Erythroblast (primary cell): ENCODE data around the gene PHF21B.
A peak's percentile ranks its signal among the peaks of the same experiment; 100 is the strongest.
"Not testable (repeated sequence)": the region's sequence is repeated elsewhere in the genome, so short reads cannot be mapped to it uniquely, and the experiment has no call there.

ENCODE experiments used
- DNase-seq, 2 experiments: peaks; one replicate each; lab custom pipeline; 2025; lab: John Stamatoyannopoulos, UW
- GATA1 ChIP-seq: IDR thresholded peaks from 2 replicates; pipeline ENCODE4 v1.6.1; 2011; ENCODE audit warnings: low read depth, mild to moderate bottlenecking, control low read depth, low read length, moderate library complexity
- POLR2A ChIP-seq: IDR thresholded peaks from 2 replicates; pipeline ENCODE4 v1.6.1; 2011; ENCODE audit warnings: mild to moderate bottlenecking, low read length

The PHF21B gene

DNA sequence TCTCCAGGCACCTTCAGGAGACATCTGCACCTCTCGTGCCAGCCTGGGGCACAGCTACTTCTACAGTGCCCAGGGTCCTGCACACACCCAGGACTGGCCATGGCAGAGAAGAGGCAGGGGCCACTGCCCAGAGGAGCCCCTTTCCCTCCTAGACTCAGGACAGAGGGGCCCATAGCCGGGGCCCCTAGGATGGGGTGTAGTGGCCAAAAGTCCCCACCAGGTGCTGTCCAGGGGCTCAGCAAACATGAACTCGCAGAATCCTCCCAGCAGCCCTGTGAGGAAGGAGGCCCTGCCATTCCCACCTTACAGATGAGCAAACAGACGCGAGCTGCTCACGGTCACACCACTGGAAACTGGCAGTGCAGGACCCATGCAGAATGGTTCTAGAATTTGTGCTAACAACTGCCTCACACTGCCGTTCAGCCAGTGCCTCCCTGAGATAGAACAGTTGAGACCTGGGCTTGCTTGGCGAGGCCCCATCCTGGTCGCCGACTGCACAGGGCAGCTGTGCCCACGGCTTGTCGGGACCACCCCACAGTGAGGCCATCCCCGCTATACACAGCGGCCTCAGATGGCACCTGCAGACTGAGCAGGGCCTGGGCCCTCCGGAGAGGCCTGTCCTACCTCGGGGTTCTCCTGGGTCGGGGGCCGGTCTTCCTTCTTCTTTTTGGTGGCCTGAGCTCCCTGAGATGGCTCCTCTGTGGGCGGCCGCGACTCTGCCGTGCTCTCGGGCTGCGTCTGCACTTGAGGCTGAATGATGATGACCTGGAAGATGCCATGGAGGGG, 96.4 kb downstream of the PHF21B start:
- DNase-seq, result no peak
- TF ChIP-seq GATA1 (no peak), POLR2A (no peak)

DNA sequence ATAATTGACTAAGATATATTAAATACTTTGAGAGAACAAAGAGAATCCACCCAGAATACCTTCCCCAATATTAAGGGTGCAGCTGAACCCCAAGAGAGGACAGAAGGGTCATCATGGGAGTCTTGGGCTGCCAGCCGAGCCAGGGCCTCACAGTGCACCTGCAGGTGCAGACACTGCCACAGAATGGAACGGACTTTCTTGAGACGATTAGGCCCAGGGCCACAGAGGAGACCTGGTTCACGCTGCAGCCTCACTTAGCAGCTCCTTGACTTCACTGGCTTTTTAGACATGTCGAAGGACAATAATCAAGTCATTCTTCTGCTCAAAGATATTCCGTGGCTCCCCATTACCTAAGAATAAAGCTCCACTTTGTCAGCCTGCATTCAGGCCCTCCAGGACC, 100.6 kb downstream of the PHF21B start:
- no peak for DNase-seq
- no peak for TF ChIP-seq POLR2A
- TF ChIP-seq GATA1, result no peak

DNA sequence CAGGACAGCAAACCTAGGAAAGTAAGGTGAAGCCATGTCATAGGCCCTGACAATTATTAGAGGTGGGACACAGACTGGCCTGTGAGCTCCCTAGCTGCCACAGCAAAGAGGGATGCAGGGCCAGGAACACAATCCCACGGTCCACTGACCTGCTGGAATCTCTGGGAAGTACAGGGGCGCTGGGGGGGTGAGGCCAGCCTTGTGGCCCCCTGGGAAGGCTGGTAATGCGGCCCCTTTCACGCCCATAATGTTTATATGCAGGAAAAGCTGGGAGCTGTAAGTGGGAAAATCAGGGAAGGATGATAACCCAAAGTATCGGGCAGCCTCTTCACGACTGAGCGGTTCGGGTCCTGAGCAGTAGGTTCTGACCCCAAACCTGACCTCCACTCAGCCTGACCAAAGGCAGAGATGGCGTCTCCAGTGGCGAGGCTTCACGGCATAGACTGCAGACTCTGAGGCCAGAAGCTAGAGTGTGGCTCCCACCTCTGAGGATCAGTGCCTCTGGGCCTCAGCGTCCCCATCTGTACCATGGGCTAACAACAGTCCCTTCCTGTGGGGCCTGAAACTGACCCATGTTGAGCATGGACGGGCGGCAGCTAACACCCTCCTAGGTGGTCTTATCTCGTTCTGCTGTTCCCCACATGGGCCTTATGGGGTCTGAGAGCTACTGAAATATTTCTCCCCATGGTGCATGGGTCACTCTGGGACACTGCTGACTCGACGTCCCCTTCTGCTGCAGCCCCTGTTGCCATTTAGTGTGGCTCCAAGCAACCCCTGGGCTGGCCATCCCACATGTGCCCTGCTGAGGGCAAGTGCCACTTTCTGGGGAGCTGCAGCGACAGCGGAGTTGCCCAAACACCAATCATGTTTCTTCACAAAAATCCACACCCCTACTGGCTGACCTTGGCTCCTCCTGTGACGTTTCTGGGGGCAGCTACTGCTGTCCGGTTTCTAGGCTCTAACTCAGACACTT, 101.8 kb downstream of the PHF21B start:
- no peak for DNase-seq
- TF ChIP-seq GATA1, result no peak
- TF ChIP-seq POLR2A, result no peak

DNA sequence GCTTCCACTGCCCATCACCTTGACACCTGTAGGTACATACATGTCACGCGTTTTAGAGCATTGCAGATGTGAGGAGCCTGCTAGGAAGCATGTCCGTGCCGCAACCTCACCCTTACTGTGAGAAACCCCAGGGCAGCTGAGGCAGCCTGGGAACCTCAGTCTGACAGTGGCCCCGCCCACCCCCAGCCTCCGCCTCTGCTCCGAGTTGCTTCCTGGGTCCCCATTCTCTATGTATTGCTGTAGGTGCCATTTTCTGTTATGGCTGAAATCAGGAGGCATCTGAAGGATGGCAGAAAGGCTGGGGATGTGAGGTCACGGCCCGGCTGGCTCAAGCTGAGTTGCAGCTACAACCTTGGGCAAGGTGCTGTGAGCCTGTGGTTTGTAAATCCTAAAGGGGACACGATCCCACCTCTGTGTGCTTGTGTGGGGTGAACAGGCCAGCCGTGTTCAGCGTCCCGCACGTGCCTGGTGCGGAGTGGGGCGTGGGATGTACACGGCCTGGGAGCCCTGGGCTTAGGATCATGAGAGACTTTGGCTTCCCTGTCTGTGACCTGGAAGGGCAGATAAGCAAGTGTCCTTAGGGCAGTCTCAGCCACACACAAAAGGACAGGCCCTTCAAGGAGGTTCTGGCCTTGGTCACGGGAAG, 102.7 kb downstream of the PHF21B start:
- TF ChIP-seq GATA1 (no peak), POLR2A (no peak)
- DNase-seq, result no peak

DNA sequence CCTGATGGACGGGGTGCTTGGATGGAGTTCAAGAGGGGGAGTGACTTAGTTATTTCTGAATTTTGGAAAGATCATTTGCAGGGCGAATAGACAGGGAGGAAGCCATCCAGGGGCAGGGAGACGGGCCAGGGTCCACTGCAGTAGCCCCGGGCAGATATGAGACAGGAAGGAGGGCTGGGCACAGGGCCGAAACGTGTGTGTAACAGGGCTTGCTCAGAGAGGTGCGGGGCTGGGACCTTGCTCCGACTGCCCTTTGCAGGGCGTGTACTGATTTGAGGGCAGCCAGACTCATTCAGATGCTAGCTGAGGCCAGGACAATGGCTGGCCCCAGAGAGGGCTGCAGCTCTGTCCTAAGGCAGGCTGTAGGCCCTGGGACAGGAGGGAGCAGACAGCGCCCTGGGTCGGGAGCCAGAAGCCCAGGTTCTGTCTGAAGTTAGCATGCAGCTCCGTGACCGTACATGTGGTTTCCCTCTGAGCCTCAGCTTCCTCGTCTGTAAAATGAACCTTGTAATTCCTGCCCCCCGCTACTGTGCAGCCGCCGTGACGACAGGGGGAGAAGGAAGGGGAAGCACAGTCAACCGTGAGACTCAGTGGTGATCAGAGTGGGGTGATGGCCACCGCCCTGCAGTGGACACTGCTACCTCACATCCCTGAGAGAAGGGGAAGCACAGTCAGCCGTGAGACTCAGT, 103.4 kb downstream of the PHF21B start:
- no peak for DNase-seq
- no peak for TF ChIP-seq POLR2A

DNA sequence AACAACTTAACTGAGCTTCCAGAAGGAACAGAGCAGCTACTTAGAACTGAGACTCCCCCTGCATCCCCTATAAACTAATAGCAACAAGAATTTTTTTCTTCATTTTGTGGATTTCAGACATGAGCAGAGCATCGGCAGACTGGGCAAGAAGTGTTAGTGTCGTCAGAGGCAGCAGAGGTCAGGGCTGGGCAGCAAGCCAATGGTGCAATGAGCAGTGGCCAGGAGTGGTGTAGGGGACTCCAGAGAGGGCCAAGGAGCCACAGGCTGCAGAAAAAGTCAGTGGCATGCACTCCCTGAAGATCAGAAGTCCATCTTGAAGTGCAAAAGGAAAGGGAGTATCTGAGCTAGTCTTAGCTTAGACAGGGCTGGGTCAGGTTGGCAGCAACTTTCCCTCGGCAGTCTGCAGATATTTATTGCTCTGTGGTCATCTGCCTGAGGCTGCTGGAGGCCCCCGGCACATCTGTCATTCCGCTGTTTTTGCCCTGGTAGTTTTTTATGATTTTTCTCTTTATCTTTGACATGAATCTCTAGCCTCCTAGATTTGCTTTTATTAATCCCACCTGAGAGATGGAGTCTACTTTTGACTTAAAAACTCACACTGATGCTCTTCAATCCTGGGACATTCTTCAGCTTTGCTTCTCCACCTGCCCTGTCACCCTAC, 105.2 kb downstream of the PHF21B start:
- DNase-seq, result not testable (repeated sequence)

DNA sequence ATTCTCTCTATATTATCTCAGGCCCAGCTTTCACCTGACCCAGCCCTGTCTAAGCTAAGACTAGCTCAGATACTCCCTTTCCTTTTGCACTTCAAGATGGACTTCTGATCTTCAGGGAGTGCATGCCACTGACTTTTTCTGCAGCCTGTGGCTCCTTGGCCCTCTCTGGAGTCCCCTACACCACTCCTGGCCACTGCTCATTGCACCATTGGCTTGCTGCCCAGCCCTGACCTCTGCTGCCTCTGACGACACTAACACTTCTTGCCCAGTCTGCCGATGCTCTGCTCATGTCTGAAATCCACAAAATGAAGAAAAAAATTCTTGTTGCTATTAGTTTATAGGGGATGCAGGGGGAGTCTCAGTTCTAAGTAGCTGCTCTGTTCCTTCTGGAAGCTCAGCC, 106.6 kb downstream of the PHF21B start:
- not testable (repeated sequence) for DNase-seq

DNA sequence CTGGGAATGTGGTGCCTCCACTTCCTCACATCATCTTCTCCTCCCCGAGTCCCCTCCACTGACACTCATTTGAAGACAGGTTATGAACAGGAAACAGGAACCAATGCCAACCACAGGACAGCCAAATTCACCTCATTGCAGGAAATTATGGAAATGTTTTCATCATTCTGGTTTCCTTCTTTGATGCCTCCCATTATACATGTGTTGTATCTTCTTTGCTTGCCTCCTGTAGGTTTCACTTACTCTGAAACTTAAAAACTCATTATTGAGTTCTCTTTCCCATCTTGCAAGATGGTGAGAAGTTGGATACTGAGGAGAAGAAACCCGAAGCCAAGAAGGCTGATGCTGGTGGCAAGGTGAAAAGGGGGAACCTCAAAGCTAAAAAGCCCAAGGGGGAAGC, 108.5 kb downstream of the PHF21B start:
- TF ChIP-seq GATA1 (no peak), POLR2A (no peak)
- peak; percentile 36 to 49 for DNase-seq

DNA sequence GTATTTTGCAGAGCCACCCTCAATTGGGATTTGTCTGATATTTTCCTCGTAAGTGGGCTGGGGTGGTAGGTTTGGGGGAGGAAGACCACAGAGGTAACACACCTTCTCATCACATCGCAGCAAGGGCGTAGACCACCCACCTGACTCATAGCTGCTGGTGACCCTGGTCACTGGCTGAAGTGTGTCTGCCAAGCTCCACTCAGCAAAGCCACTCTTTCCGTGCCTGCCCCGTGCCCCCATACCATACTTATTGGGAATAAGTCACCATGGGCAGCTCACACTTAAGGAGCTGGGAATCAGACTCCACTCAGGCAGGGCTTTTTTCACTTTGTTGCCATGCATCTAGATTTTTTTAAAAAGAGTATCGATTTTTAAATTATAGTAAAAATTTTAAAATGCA, 111.6 kb downstream of the PHF21B start:
- DNase-seq, result no peak
- TF ChIP-seq POLR2A (no peak), GATA1 (no peak)

DNA sequence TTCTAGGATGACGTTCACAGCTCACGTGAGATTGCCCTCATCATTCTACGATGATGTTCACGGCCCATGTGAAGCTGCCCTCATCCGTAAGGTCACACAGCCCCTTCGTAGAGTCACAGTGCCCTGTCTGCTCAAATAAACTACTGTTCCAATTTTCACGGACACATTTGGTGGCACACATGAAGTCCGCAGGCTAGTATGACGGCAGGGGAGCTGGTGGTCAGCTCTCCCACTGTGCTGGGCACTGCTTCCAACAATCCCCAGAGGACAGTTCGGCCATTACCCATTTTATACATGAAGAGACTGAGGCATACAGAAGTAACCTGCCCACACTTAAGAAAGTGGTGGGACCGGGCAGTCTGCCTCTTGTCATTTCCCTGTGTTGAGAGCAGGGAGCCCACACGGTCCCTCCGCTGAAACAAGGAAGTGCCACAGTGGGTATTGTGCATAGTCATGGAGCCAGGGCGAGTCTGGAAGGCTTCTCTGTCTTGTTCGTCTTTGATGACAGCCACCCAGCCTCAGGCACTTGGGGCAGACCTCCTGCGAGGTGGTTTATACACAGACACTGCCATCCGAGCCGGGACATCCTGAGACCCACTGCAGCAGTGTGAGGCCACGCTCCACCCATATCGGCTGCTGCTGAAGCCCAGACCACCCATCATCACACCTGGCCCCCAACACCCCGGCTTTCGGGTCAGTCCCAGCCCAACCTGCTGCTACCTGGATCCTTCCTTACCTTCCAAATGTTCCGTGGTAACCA, 114.3 kb downstream of the PHF21B start:
- DNase-seq, result no peak
- no peak for TF ChIP-seq POLR2A
- TF ChIP-seq GATA1, result no peak

DNA sequence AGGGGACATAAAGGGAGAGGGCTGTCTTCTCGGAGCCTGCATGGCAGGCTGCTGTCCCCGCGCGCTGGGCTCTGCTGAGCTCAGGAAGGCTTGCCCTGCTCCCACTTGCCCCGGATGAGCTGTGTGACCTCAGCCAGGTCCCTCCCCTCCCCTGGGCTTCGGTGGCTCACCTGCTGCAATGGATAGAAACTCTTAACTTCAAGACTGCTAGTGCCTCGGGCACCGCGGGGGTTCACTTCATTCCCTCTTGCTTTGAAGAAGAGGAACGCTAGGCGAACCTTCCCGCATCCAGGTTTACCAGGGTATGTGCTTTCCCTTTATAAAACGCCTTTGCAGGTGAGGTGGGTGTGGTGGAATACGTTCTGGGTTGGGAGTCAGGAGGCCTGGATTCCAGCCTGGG, 115.0 kb downstream of the PHF21B start:
- TF ChIP-seq POLR2A, result no peak
- no peak for TF ChIP-seq GATA1
- no peak for DNase-seq

DNA sequence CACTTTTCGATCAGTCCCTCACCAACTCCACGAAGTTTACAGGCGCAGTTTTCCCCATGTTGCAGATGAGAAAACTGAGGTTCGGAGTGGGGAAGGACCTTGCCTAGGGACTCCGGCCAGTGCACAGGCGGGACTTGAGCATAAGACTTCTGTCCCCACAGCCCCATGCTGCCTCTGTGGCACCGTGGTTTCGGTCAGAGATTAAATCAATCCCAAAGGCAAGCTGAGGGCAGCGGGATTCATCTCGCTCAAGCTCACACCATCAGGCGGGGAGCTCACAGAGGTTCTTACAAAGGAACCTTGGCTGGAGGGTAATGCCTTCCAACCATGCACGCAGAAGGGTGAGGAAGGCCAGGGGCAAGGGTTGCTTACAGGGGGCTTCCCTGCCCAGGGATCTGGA, 115.5 kb downstream of the PHF21B start:
- TF ChIP-seq POLR2A (no peak), GATA1 (no peak)
- DNase-seq, result no peak

DNA sequence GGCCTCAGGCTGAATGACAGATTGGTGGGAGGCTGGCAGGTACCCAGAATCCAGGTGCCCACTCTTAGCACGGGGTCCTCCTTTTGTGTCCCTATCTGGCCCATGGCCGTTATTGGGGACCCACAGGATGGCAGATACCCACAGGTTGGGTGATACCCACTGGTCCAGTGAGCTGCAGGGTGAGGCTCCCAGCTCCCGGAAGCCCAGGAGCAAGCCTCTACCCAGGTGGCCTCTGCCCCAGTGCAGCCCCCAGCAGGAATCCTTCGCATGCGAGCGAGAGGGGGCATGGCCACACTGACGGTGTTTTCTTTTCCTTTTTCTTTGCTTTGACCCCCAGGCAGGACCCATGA, 116.1 kb downstream of the PHF21B start:
- no peak for DNase-seq
- no peak for TF ChIP-seq GATA1
- no peak for TF ChIP-seq POLR2A
